GM19043 (cell line): ENCODE measurements around the gene DEPDC5.

ENCODE experiments used
- ATAC-seq: cut with Tn5 transposase; IDR thresholded peaks from one replicate; pipeline ENCODE4 v1.9.1; 2021; ENCODE audit warnings: low read depth; ENCODE audit not compliant: unreplicated experiment

DEPDC5 gene

GRCh38 chr22:31917227-31917921, 163.6 kb downstream of the DEPDC5 start:
- ATAC-seq: peak; percentile 47

- no peak for ATAC-seq
These were observed 165.9 kb downstream of the DEPDC5 start for GRCh38 chr22:31919730-31920129.

DNA sequence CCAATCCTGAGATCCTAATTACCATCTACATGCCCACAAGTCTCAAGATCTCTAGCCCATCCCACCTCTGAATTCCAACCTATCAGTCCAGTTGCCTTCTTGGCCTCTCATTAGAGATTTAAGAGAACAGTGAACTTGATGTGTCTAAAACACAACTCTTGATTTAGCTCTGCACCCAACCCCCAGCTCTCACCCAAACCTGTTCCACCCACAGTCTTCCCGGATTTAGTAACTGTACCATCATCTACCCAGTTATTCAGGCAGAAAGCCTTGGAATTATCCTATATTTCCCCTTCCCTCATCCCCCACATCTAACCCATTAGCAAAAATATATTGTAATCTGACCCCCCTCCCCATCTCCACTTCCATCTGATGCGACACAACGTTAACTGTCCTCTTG, 166.5 kb downstream of the DEPDC5 start:
- ATAC-seq: no peak

GRCh38 chr22:31921106-31921505, 167.3 kb downstream of the DEPDC5 start:
- no peak for ATAC-seq

DNA sequence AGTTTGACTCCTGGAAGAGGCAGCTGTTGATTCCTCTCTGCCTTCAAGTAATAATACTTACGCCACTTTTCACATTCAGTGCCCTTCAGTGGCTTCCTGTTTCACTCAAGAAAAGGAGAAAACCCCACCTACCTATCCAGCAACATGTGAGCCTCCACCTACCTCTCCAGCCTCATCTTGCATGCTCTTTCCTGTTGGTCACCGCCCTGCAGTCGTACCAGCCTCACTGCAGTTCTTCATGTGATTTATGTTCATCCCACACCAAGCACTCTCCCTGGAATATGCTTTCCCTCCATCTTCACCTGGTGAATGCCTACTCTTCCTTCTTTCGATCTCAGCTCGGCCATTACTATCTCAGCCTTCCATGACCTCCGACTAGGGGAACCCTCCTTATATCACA, 168.7 kb downstream of the DEPDC5 start:
- ATAC-seq: no peak

GRCh38 chr22:31923136-31923535, 169.3 kb downstream of the DEPDC5 start:
- no peak for ATAC-seq

DNA sequence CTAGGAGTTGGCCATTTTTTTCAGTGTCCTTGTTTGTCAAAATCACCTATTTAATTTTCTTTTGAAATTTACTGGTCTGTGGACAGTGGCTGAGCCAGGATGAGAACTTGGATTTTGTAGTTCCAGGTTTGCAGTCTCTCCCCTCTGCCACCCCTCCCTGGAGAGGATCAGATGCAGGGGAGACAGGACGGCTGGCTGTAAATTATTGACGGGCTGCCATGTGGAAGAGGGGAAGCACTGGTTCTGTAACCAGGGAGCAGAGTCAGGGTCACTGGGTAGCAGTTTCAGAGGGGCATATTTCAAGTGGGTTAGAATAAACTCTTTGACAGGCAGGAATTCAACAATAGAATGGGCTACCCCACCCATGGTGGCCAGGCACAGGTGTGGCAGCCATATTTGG, 169.9 kb downstream of the DEPDC5 start:
- no peak for ATAC-seq

GRCh38 chr22:31925056-31925455, 171.2 kb downstream of the DEPDC5 start:
- ATAC-seq: no peak

DNA sequence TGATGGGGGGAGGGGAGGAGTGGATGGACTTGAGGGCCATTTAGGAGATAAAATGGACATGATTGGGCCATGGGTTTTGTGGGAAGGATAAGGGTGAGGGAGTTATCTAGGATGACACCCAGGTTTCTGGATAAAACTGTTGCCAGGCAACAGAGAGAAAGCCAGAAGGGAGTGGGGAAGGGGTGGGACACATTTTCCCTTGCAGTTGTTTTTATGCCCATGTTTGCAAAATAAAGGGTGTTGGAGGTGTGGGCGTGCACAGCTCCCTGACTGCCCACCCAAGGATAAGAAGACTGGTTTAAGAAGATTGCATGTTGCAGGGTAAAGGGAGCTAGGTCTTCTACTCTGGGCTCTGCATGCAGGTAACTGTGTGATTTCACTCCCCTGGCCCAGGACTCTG, 172.2 kb downstream of the DEPDC5 start:
- no peak for ATAC-seq

GRCh38 chr22:31926969-31927368, 173.2 kb downstream of the DEPDC5 start:
- no peak for ATAC-seq

DNA sequence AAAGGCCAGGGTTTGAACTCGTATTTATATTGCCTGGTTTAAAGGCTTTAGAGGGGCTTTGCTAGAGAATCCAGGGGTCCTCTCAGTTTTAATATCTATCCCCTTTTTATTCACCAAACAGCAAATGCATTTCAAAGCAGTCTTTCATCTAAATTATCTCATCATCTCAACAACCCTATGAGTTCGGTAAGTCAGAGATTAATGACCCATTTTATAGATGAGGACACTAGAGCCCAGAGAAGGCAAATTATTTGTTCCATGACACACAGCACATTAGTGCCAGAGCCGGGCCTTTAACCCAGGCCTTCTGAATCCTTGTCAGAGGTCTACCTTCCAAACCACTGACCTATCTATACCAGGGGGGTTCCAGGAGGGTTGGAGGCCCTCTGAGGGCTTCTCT, 173.7 kb downstream of the DEPDC5 start:
- ATAC-seq: no peak

DNA sequence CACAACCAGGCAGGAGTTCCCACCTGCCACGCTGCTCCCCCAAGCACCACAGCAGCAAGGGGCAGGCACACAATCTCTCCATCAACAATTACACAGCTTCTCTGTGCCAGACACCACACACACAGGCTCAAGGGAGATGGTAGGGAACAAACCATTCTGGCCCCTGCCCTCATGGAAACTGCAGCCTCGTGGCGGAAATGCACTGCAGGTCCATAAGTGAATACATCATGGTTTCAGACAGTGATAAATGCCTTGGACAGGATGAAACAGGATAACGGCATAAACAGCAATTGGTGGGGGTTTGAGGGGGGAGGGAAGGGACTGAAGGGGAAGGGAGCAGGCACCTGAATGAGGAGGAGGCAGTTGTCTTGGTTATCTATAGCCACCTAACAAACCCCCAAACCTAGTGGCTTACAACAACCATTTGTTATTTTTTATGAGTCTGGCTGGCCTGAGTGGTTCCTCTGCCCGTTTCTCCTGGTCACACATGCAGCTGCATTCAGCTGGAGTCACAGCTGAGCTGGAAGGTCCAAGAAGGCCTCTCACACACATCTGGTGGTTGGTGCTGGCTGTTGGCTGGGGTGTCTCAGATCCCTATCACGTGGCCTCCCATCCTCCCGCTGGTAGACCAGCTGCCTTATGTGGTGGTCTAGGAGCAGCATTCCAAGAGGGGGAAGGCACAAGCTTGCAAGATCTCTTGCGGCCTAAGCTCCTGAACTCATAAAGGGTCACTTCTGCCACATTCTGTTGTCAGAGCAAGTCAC, 175.5 kb downstream of the DEPDC5 start:
- ATAC-seq: no peak

DNA sequence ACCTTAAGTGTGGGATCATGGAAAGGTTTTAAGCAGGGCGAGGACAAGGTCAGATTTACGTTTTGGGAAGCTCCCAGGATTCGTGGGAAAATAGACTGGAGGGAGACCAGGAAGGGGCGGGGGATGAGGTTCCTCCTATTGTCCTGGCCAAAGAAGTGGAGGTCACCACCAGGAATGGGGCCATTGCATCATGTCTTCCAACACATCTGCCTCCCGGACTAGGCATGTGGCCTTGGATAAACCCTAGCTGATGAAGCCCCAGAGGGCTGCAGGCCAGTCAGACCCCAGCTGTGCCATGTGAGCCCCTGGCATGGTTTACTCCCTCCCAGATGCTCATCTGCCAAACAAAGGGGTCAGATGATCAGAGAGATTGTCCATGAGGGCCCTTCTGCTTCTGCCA, 179.0 kb downstream of the DEPDC5 start:
- no peak for ATAC-seq

DNA sequence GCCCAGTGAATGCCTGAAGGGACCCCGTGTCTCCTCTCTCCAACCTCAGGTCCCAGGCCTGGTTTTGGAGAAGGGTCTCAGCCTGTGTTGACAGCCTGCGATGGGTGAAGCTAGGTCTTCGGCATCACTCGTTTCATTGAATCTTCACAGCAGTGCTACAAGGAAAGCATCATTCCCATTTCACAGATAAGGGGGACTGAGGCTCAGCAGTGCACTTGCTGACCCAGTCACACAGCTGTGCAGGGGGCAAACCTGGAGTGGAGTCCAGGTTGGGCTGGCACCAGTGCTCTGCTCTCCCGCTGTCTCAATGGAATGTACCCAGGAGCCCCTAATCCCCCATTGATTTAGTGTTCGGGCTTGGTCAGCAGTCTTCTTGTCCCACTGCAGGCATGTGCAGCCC, 179.6 kb downstream of the DEPDC5 start:
- ATAC-seq: no peak

DNA sequence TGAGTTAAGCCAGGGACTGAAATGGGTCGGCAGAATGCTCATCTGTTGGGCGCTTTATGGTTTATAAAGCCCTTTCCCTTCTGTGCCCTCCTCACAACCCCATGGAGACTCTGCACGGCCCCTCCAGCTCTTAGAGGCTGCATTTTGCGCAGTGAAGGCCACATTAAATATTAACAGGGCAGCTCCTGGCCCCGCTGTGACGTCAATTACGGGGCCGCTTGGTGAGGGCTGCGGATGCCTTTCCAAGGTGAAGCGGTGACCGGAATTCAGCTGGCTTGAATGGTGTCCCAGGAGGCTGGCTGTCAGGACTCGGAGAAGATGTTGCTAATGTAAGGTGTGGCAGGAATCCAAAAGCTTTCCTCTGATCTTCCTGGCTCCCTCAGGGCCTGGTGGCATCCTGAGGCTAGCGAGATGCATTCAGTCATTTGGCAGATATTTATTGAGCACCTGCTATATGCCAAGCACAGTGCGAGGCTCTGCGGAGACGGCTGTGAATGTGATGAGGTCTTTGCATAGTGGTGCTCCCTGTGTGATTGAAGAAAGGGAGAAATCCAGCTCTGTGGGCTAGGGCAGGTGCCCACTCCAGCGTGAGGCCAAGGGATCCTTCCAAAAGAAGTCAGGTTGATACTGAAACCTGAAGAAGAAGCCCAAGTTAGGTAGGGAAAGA, 180.1 kb downstream of the DEPDC5 start:
- ATAC-seq: no peak

DNA sequence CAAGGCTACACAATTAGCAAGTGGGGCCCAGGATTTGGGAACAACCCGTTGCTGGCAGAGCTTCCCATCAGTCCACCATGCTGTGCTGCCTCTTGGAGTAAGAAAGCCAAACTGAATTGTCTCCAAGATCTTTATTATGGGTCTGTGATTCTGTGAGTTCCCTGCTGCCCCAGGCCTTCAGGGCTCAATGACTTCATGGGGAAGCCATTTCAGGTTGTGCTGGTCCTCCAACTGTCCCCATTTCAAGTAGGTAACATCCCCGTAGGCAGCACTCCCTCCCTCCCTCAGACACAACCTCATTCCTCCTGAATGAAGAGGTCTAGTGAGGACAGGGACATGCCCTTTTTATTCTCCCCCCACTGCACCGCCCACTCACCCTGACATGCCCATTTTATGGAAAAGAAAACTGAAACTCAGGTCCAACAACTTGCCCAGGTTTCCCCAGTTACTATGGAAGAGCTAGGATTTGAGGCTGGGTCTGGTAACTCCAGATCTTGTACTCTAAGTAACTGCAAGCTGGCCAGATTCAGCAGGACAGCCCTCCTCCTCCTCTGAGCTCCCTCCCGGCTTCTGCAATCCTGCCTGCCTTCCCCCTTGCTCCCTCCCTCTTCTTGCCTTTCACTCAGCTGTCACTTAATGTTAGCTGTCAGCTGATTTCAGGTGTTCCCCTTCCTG, 182.3 kb downstream of the DEPDC5 start:
- no peak for ATAC-seq

- no peak for ATAC-seq
These were observed 183.5 kb downstream of the DEPDC5 start for GRCh38 chr22:31937341-31937740.

- no peak for ATAC-seq
These were observed 184.5 kb downstream of the DEPDC5 start for GRCh38 chr22:31938296-31938695.

- ATAC-seq: no peak
These were observed 186.7 kb downstream of the DEPDC5 start for GRCh38 chr22:31940506-31940905.

GRCh38 chr22:31942091-31942490, 188.3 kb downstream of the DEPDC5 start:
- ATAC-seq: no peak
